ENCODE results near the gene SYCP2L.

GRCh38 chr6:10894958-10895357, 8.1 kb downstream of the SYCP2L start:
- TF ChIP-seq CTCF (IDR thresholded peaks at IDR 0.05; ENCODE audit: low read length): no peak
- no peak for TF ChIP-seq EZH2 (optimal IDR thresholded peaks at IDR 0.05; ENCODE audit: low read depth, low read length)

Data from MM.1S (cell line).